Bronchial epithelial cell (primary cell): ENCODE data around the gene CDC42BPA. TPM values are rescaled to one million over a fixed set of nuclear protein-coding genes. Genes with fewer than 3 reads are reported as not detected.

Source experiments
- DNase-seq: peaks from one replicate; pipeline ENCODE4 v3.0.0-alpha.2; 2010; ENCODE audit warnings: low read depth
- FAIRE-seq: peaks from 2 replicates; lab custom pipeline; 2011; peaks lifted over from hg19 to GRCh38; lab: Jason Lieb, UNC
- H3K27me3 ChIP-seq: 2 replicates; pipeline ENCODE4 v1.5.1; 2011; ENCODE audit warnings: low read length; ENCODE audit not compliant: control insufficient read depth, insufficient read depth
- H3K36me3 ChIP-seq: 2 replicates; pipeline ENCODE4 v1.5.1; 2011; ENCODE audit warnings: low read length; ENCODE audit not compliant: control insufficient read depth, insufficient read depth
- H3K4me3 ChIP-seq: 2 replicates; pipeline ENCODE4 v1.5.1; 2011; ENCODE audit warnings: mild to moderate bottlenecking, low read depth, low read length, control low read depth
- total RNA-seq: library from RNA; depleted of rRNA; stranded (reverse); fragments of >200 nt; gene quantifications from 2 replicates; pipeline ENCODE4 v1.2.1, GENCODE V29; 2014
- TF ChIP-seq, protein P1 (sequence below): IDR thresholded peaks from 2 replicates; pipeline ENCODE4 v1.5.1; 2011; ENCODE audit warnings: mild to moderate bottlenecking, moderate library complexity, low read length, control low read depth, inconsistent platforms; ENCODE audit not compliant: insufficient read depth, severe bottlenecking

The CDC42BPA gene
- total RNA-seq, 1 donor from 2014 or later = 25.8 TPM

DNA sequence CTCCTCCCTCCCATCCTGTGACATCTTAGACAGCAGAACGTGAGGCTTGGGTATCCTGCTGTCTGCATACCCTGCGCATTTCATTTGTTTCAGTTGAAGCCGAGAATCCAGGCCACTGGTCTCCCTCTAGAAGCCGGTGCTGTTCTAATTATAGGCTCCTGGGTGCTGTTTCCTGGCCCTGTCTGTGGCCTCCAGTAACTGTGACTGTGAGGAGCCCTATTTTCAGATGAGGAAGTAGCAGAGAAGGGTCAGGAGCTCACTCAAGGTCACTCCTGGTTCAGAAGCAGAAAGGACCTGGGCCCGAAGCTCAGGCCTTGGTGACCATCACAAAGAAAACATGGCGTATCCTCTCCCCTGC, 354.2 kb downstream of the CDC42BPA start:
- TF ChIP-seq, protein P1, sequence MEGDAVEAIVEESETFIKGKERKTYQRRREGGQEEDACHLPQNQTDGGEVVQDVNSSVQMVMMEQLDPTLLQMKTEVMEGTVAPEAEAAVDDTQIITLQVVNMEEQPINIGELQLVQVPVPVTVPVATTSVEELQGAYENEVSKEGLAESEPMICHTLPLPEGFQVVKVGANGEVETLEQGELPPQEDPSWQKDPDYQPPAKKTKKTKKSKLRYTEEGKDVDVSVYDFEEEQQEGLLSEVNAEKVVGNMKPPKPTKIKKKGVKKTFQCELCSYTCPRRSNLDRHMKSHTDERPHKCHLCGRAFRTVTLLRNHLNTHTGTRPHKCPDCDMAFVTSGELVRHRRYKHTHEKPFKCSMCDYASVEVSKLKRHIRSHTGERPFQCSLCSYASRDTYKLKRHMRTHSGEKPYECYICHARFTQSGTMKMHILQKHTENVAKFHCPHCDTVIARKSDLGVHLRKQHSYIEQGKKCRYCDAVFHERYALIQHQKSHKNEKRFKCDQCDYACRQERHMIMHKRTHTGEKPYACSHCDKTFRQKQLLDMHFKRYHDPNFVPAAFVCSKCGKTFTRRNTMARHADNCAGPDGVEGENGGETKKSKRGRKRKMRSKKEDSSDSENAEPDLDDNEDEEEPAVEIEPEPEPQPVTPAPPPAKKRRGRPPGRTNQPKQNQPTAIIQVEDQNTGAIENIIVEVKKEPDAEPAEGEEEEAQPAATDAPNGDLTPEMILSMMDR = no peak
- FAIRE-seq = no peak
- no peak overlapping the region for H3K4me3 ChIP-seq
- H3K27me3 ChIP-seq = no peaks in the 10 kb centered on the region
- H3K36me3 ChIP-seq = no peaks in the 10 kb centered on the region
- no peak for DNase-seq

DNA sequence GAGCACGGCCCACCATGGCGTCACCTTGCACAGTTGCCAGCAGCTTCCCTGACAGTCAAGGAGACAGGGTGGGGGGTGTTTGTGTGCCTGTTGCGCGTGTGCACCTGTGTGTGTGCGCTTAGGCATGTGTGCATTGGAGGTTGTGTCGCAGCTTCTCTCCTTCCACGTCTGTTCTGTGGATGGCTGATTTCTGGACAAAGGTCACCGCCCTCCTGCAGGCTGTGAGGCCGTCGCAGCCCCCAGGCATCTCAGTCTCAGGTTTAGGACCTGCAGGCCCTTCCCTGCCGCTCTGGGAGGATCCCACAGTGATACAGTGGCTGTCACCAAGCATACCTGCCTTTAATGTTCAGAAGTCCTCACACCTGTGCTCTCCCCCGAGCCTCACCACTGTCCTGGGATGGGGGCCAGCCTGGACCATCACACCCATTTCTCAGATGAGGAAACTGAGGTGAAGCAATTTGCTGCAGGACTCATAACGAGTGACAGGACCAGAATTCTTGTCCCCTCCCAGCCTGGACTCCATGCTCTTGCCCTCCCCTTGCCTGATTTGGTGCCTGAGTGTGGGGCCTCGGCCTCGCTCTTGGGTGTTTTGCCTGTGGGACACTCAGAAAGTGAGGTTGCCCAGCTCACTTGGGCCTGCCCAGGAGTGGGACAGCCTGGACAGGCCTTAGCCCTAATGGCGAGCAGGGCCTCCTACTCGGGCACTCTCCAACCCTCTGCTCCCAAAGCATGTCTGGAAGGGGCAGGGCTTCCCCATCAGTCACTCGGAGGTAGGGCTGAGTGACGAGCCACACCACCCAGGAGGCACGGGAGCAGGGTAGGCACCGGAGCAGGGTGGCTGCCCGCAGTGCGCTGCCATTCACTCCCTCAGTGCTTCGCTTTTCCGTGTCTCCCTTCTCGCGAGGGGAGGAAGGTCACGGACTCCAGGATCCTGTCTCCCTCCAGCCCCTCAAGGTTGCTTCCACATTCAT, 355.6 kb downstream of the CDC42BPA start:
- DNase-seq (no peak), FAIRE-seq (no peak)
- Histone ChIP-seq H3K4me3 (no peak overlapping the region), H3K27me3 (no peaks in the 10 kb centered on the region), H3K36me3 (no peaks in the 10 kb centered on the region)
- TF ChIP-seq, protein P1 = no peak

GRCh38 chr1:226960944-226961765, 357.1 kb downstream of the CDC42BPA start:
- FAIRE-seq = no peak
- TF ChIP-seq, protein P1 = no peak
- no peak for DNase-seq
- Histone ChIP-seq H3K27me3 (no peaks in the 10 kb centered on the region), H3K36me3 (no peaks in the 10 kb centered on the region), H3K4me3 (no peak overlapping the region)

DNA sequence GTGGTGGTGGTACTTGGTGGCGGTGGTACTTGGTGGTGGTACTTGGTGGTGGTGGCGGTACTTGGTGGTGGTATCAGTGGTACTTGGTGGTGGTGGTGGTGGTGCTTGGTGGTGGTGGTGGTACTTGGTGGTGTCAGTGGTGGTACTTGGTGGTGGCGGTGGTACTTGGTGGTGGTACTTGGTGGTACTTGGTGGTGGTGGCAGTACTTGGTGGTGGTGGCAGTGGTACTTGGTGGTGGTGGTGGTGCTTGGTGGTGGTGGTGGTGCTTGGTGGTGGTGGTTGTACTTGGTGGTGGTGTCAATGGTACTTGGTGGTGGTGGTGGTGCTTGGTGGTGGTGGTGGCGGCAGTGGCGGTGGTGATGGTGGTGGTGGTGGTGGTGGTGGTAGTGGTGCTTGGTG, 358.0 kb downstream of the CDC42BPA start:
- no peak for DNase-seq
- TF ChIP-seq, protein P1 = no peak
- H3K27me3 ChIP-seq = no peaks in the 10 kb centered on the region
- no peak for FAIRE-seq
- no peak overlapping the region for H3K4me3 ChIP-seq
- H3K36me3 ChIP-seq = no peaks in the 10 kb centered on the region

DNA sequence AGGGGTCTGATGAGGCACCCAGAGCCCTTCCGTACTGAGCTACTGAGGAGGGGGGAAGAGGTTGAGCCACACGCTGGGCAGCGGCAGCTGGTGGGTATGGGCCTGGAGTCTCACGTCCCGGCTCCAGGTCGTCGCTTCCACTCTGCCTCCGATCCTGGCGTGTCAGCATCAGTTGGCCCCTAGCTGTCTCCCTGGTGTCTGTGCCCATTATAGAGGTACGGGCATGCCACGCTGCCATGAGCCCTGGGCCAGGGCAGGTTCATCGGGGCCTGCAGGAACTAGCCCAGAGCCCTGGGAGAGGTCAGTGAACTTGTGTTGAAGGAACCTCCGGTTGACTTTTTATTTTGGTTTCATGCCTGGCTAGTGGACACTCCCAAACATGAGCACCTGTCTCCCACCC, 360.0 kb downstream of the CDC42BPA start:
- no peak for DNase-seq
- Histone ChIP-seq H3K4me3 (no peak overlapping the region), H3K36me3 (no peaks in the 10 kb centered on the region), H3K27me3 (no peaks in the 10 kb centered on the region)
- no peak for FAIRE-seq
- TF ChIP-seq, protein P1 = no peak
